ENCODE results near the gene SLC4A7.

SLC4A7 gene

GRCh38 chr3:27487383-27487782 is 3.2 kb upstream of the SLC4A7 start:
- no peaks in the 10 kb centered on the region for H3K4me1 ChIP-seq (ENCODE audit: low read depth, poor library complexity, severe bottlenecking)
- no peaks in the 10 kb centered on the region for H3K27me3 ChIP-seq (ENCODE audit: insufficient read depth, low read depth)
- H4K20me1 ChIP-seq (ENCODE audit: insufficient read depth): no peaks in the 10 kb centered on the region
- no peaks in the 10 kb centered on the region for H3K36me3 ChIP-seq (ENCODE audit: insufficient read depth)
- no peak for TF ChIP-seq CTCF (conservative IDR thresholded peaks at IDR 0.05; ENCODE audit: low read depth, low read length)
- 0 out of 2 replicates have a peak, but pooled peaks cover under 1% of the 10 kb centered on the region for H3K79me2 ChIP-seq (ENCODE audit: insufficient read depth, low read depth)
- H3K4me2 ChIP-seq: no peak overlapping the region
- no peak overlapping the region for H3K4me3 ChIP-seq (IDR thresholded peaks at IDR 0.05; ENCODE audit: insufficient read depth, low read depth, low read length)
- no peak overlapping the region for H3K9ac ChIP-seq
- no peak overlapping the region for H2AFZ ChIP-seq (ENCODE audit: low read depth)
- no peak overlapping the region for H3K27ac ChIP-seq

- Histone ChIP-seq H3K36me3 (ENCODE audit: insufficient read depth) (no peaks in the 10 kb centered on the region), H3K27me3 (ENCODE audit: insufficient read depth, low read depth) (no peaks in the 10 kb centered on the region), H3K9ac (no peak overlapping the region), H3K27ac (no peak overlapping the region), H3K4me1 (ENCODE audit: low read depth, poor library complexity, severe bottlenecking) (no peaks in the 10 kb centered on the region), H3K4me3 (IDR thresholded peaks at IDR 0.05; ENCODE audit: insufficient read depth, low read depth, low read length) (no peak overlapping the region), H2AFZ (ENCODE audit: low read depth) (no peak overlapping the region), H3K79me2 (ENCODE audit: insufficient read depth, low read depth) (peaks cover 11% of the 10 kb centered on the region; the same call in 1 of the 2 replicates), H4K20me1 (ENCODE audit: insufficient read depth) (no peaks in the 10 kb centered on the region), H3K4me2 (no peak overlapping the region)
- no peak for TF ChIP-seq CTCF (conservative IDR thresholded peaks at IDR 0.05; ENCODE audit: low read depth, low read length)
Measured at GRCh38 chr3:27486336-27486735, 2.2 kb upstream of the SLC4A7 start.

GRCh38 chr3:27485866-27486265 is 1.7 kb upstream of the SLC4A7 start:
- Histone ChIP-seq H2AFZ (ENCODE audit: low read depth) (no peak overlapping the region), H3K4me1 (ENCODE audit: low read depth, poor library complexity, severe bottlenecking) (no peaks in the 10 kb centered on the region), H3K36me3 (ENCODE audit: insufficient read depth) (no peaks in the 10 kb centered on the region), H4K20me1 (ENCODE audit: insufficient read depth) (no peaks in the 10 kb centered on the region), H3K4me3 (IDR thresholded peaks at IDR 0.05; ENCODE audit: insufficient read depth, low read depth, low read length) (no peak overlapping the region), H3K9ac (no peak overlapping the region), H3K79me2 (ENCODE audit: insufficient read depth, low read depth) (peaks cover 16% of the 10 kb centered on the region; the same call in 1 of the 2 replicates), H3K4me2 (no peak overlapping the region), H3K27ac (no peak overlapping the region), H3K27me3 (ENCODE audit: insufficient read depth, low read depth) (no peaks in the 10 kb centered on the region)
- TF ChIP-seq CTCF (conservative IDR thresholded peaks at IDR 0.05; ENCODE audit: low read depth, low read length): no peak

- Histone ChIP-seq H3K36me3 (ENCODE audit: insufficient read depth) (no peaks in the 10 kb centered on the region), H3K79me2 (ENCODE audit: insufficient read depth, low read depth) (peaks cover 24% of the 10 kb centered on the region; the same call in 1 of the 2 replicates), H3K4me1 (ENCODE audit: low read depth, poor library complexity, severe bottlenecking) (no peaks in the 10 kb centered on the region), H3K4me2 (peak overlapping the region; percentile 51), H3K27me3 (ENCODE audit: insufficient read depth, low read depth) (no peaks in the 10 kb centered on the region), H3K4me3 (IDR thresholded peaks at IDR 0.05; ENCODE audit: insufficient read depth, low read depth, low read length) (no peak overlapping the region), H3K27ac (peak overlapping the region; percentile 56), H3K9ac (peak overlapping the region; percentile 66), H4K20me1 (ENCODE audit: insufficient read depth) (no peaks in the 10 kb centered on the region), H2AFZ (ENCODE audit: low read depth) (peak overlapping the region; percentile 57; the same call in 1 of the 2 replicates)
- no peak for TF ChIP-seq CTCF (conservative IDR thresholded peaks at IDR 0.05; ENCODE audit: low read depth, low read length)
Measured at GRCh38 chr3:27483117-27484014, 818 bp downstream of the SLC4A7 start.

All from KMS-11 (cell line).